RWPE1 (cell line): ENCODE results near the gene ZNF480.

Experiments used
- CTCF ChIA-PET: fragments of 350-600 bp; sonication (Branson Sonifier 250); formaldehyde crosslinking; extraction: SDS; loops from one replicate; lab custom pipeline; 2021; lab: Yijun Ruan, JAX
- POLR2A ChIA-PET: fragments of 400-600 bp; formaldehyde crosslinking; extraction: SDS; loops from one replicate; lab custom pipeline; 2020; ENCODE audit warnings: antibody characterized with exemption; ENCODE audit not compliant: low non-redundant PET; lab: Yijun Ruan, JAX
- DNase-seq: peaks from one replicate; pipeline ENCODE4 v3.0.0; 2012; ENCODE audit warnings: low spot score
- H3K27ac ChIP-seq: fragments of 450-650 bp; 2 replicates; pipeline ENCODE4 v1.5.1; 2017
- TF ChIP-seq, protein P1 (sequence below): fragments of 450-650 bp; conservative IDR thresholded peaks from 2 replicates; pipeline ENCODE4 v1.5.1; 2017; ENCODE audit warnings: low read depth, mild to moderate bottlenecking

ZNF480 gene

DNA sequence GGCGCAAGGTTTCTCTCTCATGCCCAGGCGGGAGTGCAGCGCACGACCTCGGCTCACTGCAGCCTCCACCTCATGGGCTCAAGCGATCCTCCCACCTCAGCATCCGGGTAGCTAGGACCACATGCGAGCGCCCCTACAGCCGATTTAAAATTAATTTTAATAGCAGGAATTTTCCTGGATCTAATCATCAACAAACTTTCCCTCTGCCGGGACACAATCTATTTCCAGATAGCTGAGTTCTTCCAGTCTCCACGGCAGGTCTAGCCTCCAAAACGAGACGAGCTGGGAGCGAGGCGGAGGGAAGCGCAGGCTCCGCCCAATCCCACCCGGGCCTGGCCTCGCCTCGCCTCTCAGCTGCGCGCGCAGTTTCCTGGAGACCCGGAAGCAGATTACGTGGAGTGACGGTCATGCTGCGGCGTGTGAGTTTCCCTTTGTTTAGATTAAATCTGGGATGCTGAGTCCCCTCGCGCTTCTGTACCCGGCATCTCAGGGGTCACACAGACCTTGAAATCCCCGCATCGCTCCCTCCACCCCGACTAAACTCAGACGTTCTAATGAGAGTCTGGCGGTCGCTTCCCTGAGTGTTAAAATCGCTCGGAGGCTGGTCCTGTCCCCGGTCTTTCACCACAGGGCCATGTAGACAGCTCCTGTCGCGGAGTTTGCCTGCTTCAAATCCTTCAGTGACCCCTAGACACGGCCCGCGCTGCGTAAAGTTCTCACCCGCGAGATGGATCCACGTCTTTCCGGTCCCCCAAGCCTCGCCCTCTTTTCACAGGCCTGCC lies 72.8 kb downstream of the ZNF480 start, which contains the start of gene ZNF880:
Gene ZNF880, plus strand, starts transcription at position 365 of the 782 bp plus-strand sequence. Its CDS starts 43 bp downstream, at position 408.
- peak within 1 kb of the TSS; percentile 81 for H3K27ac ChIP-seq
- ChIA-PET CTCF (interaction anchor here (0.6 kb wide), 1 partner anchor 107 kb away, joined by 3 read pairs; no protein-coding TSS in a partner anchor), POLR2A (no interaction called here)
- DNase-seq = peak; percentile 90
- TF ChIP-seq, protein P1, sequence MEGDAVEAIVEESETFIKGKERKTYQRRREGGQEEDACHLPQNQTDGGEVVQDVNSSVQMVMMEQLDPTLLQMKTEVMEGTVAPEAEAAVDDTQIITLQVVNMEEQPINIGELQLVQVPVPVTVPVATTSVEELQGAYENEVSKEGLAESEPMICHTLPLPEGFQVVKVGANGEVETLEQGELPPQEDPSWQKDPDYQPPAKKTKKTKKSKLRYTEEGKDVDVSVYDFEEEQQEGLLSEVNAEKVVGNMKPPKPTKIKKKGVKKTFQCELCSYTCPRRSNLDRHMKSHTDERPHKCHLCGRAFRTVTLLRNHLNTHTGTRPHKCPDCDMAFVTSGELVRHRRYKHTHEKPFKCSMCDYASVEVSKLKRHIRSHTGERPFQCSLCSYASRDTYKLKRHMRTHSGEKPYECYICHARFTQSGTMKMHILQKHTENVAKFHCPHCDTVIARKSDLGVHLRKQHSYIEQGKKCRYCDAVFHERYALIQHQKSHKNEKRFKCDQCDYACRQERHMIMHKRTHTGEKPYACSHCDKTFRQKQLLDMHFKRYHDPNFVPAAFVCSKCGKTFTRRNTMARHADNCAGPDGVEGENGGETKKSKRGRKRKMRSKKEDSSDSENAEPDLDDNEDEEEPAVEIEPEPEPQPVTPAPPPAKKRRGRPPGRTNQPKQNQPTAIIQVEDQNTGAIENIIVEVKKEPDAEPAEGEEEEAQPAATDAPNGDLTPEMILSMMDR = no peak

DNA sequence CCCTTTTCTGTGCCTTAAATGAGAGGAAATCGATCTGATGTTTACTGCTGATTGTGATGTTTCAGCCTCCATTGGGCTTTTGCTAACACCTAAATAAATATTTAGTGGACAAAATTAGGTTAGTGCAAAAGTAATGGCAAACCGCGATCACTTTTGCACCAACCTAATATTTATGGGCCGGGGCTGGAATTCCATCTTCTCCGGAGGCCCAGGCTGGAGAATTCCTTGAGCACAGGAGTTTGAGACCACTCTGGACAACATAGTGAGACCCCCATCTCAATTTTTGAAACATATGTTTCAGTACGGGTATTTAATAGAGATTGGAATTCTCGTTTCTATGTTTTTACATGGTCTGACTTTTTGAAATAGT lies 73.4 kb downstream of the ZNF480 start:
- TF ChIP-seq, protein P1 = no peak
- ChIA-PET CTCF (no interaction called here), POLR2A (no interaction called here)
- DNase-seq = no peak
- peak overlapping the region; percentile 81 for H3K27ac ChIP-seq
